Vagina (tissue), 2 donors: ENCODE results near the gene ASNSD1. TPM values are rescaled to one million over a fixed set of nuclear protein-coding genes. Genes with fewer than 3 reads are reported as not detected.
"Not testable (repeated sequence)": the region's sequence is repeated elsewhere in the genome, so short reads cannot be mapped to it uniquely, and the experiment has no call there.

Experiments
- DNase-seq, 2 donors: peaks; one replicate each; pipeline ENCODE4 v3.0.0-alpha.2; 2017; ENCODE audit errors: extremely low spot score in 2 of 2
- H3K27ac ChIP-seq: fragments of 200-600 bp; sonication (generic); one replicate; pipeline ENCODE4 v1.5.1; 2019
- H3K27me3 ChIP-seq: fragments of 200-600 bp; sonication (generic); one replicate; pipeline ENCODE4 v1.5.1; 2019
- H3K36me3 ChIP-seq, 2 donors: fragments of 200-600 bp; sonication (generic); one replicate each; pipeline ENCODE4 v1.5.1; 2017 to 2019
- H3K4me1 ChIP-seq: fragments of 200-600 bp; sonication (generic); one replicate; pipeline ENCODE4 v1.5.1; 2019
- H3K4me3 ChIP-seq, 2 donors: fragments of 200-600 bp; sonication (generic); 1 replicate in 1 of 2; 2 replicates in 1 of 2; pipeline ENCODE4 v1.5.1; 2016 to 2019
- H3K9me3 ChIP-seq: fragments of 200-600 bp; sonication (generic); one replicate; pipeline ENCODE4 v1.5.1; 2019
- POLR2A ChIP-seq, 2 donors: fragments of 450-650 bp; IDR thresholded peaks; one replicate each; pipeline ENCODE4 v1.6.1; 2017; ENCODE audit warnings: antibody characterized with exemption in 2 of 2, mild to moderate bottlenecking in 2 of 2, moderate library complexity in 2 of 2
- POLR2AphosphoS5 ChIP-seq, 2 donors: sonication (generic); formaldehyde crosslinking; IDR thresholded peaks; one replicate each; pipeline ENCODE4 v1.9.0; 2017; ENCODE audit warnings: antibody characterized with exemption in 2 of 2, mild to moderate bottlenecking in 2 of 2, low read depth in 1 of 2; ENCODE audit not compliant: insufficient read depth in 1 of 2
- intact Hi-C: fragments of 100-400 bp; cut with DNase I; formaldehyde crosslinking; loops from one replicate; pipeline ENCODE4 v1.15.1; 2023
- total RNA-seq: library from RNA; depleted of rRNA; stranded (reverse); fragments of >200 nt; gene quantifications from one replicate; pipeline ENCODE4 v1.2.3, GENCODE V29; 2016
- TF ChIP-seq, protein P1 (sequence below), 3 experiments: fragments of 450-650 bp in 2 of 3; fragments of 200-600 bp in 1 of 3; sonication (generic) in 1 of 3; IDR thresholded peaks; one replicate each; pipeline ENCODE4 v1.5.1; 2017 to 2019; ENCODE audit warnings: antibody characterized with exemption in 3 of 3, mild to moderate bottlenecking in 2 of 3, moderate library complexity in 2 of 3

The ASNSD1 gene
- total RNA-seq, 1 donor from 2014 or later, result 44.7 TPM

DNA sequence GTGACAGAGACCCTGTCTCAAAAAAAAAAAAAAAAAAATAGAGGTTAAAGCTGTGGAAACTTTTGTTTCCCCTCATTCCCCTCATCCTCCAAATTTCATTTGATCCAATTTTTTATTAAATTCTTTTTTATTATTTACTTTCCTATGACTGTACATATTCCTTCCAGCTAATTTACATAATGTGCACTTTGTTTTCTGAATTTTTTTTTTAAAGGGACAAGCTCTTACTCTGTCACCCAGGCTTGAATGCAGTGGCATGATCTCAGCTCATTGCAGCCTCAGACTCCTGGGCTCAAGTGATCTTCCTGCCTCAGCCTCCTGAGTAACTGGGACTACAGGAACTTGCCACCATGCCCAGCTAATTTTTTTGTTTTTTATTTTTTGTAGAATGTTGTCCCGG, 23.6 kb downstream of the ASNSD1 start:
- Histone ChIP-seq H3K27me3 (no peaks in the 10 kb centered on the region), H3K4me3 (no peak overlapping the region), H3K9me3 (no peaks in the 10 kb centered on the region), H3K36me3 (no peaks in the 10 kb centered on the region), H3K27ac (no peak overlapping the region), H3K4me1 (peaks cover 17% of the 10 kb centered on the region)
- DNase-seq, result no peak
- intact Hi-C loops, result no loop called here
- TF ChIP-seq POLR2AphosphoS5 (IDR thresholded peaks at IDR 0.05; ENCODE audit: insufficient read depth in 1 of 2, low read depth in 1 of 2) (no peak), POLR2A (IDR thresholded peaks at IDR 0.05) (no peak)
- TF ChIP-seq, protein P1, sequence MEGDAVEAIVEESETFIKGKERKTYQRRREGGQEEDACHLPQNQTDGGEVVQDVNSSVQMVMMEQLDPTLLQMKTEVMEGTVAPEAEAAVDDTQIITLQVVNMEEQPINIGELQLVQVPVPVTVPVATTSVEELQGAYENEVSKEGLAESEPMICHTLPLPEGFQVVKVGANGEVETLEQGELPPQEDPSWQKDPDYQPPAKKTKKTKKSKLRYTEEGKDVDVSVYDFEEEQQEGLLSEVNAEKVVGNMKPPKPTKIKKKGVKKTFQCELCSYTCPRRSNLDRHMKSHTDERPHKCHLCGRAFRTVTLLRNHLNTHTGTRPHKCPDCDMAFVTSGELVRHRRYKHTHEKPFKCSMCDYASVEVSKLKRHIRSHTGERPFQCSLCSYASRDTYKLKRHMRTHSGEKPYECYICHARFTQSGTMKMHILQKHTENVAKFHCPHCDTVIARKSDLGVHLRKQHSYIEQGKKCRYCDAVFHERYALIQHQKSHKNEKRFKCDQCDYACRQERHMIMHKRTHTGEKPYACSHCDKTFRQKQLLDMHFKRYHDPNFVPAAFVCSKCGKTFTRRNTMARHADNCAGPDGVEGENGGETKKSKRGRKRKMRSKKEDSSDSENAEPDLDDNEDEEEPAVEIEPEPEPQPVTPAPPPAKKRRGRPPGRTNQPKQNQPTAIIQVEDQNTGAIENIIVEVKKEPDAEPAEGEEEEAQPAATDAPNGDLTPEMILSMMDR (IDR thresholded peaks at IDR 0.05), result no peak

DNA sequence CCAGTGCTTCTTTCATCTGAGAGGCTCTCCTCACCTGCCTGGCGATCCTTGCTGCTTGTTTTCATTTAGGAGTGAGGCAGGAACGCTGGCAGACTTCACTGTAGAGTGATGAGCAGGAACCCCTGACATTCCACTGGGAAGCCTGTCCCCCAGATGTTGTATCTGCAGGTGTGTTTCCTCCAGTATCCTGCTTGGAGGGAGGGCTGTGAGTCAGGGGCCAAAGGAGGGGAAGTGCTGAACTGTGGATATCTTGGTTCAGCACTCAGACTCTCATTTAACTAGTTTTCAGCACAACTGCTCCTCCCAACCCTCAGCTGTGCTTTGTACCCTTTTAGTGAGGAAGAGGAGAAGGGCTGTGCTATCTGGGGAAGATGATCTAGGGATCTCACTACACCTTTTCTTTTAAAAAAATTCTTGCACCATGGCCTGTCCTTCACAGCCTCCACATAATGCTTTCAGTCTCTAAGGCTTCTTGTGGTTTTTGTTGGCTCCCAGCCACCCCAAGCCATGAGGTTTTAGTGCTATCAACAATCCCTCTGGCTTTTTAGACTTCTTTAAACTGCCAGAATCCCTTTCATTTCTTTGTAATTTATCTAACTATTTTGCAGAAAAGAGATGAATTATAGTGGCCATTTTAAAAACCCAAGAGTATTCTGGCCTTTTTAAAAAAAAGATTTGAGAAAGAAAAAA, 24.4 kb downstream of the ASNSD1 start:
- Histone ChIP-seq H3K27me3 (no peaks in the 10 kb centered on the region), H3K9me3 (no peaks in the 10 kb centered on the region), H3K4me3 (no peak overlapping the region), H3K4me1 (peaks cover 17% of the 10 kb centered on the region), H3K36me3 (no peaks in the 10 kb centered on the region), H3K27ac (no peak overlapping the region)
- no peak for TF ChIP-seq POLR2A (IDR thresholded peaks at IDR 0.05)
- TF ChIP-seq, protein P1 (IDR thresholded peaks at IDR 0.05), result no peak
- no peak for TF ChIP-seq POLR2AphosphoS5 (IDR thresholded peaks at IDR 0.05; ENCODE audit: insufficient read depth in 1 of 2, low read depth in 1 of 2)
- intact Hi-C loops, result no loop called here
- DNase-seq, result no peak

DNA sequence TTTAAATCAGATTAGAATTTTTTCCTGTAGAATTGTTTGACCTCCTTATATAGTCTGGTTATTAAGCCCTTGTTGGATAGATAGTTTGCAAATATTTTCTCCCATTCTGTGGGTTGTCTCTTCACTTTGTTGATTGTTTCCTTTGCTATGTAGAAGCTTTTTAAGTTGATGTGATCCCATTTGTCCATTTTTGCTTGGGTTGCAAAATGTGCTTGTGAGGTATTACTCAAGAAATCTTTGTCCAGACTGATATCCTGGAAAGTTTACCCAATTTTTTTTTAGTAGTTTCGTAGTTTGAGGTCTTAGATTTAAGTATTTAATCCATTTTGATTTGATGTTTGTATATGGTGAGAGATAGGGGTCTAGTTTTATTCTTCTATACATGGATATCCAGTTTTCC, 26.5 kb downstream of the ASNSD1 start:
- intact Hi-C loops, H3K36me3 ChIP-seq, DNase-seq, H3K9me3 ChIP-seq, H3K4me3 ChIP-seq, H3K27ac ChIP-seq, H3K27me3 ChIP-seq: not testable (repeated sequence)
- peaks cover 12% of the 10 kb centered on the region for H3K4me1 ChIP-seq

GRCh38 chr2:189696223-189696622, 35.0 kb downstream of the ASNSD1 start:
- TF ChIP-seq POLR2A (IDR thresholded peaks at IDR 0.05) (no peak), POLR2AphosphoS5 (IDR thresholded peaks at IDR 0.05; ENCODE audit: insufficient read depth in 1 of 2, low read depth in 1 of 2) (no peak)
- TF ChIP-seq, protein P1 (IDR thresholded peaks at IDR 0.05), result no peak
- Histone ChIP-seq H3K27me3 (no peaks in the 10 kb centered on the region), H3K27ac (no peak overlapping the region), H3K4me1 (no peaks in the 10 kb centered on the region), H3K9me3 (no peaks in the 10 kb centered on the region), H3K36me3 (peaks cover 0 to 4% of the 10 kb centered on the region in 2 donors), H3K4me3 (no peak overlapping the region)
- intact Hi-C loops, result loop anchor here (5.0 kb wide), 1 partner anchor 34 kb away; the partner anchor contains the start of gene ASNSD1
- no peak for DNase-seq

- peak in 1 of 2 donors; percentile 19 for TF ChIP-seq POLR2AphosphoS5 (IDR thresholded peaks at IDR 0.05; ENCODE audit: insufficient read depth in 1 of 2, low read depth in 1 of 2)
- TF ChIP-seq, protein P1 (IDR thresholded peaks at IDR 0.05), result peak; percentile 19 to 52 (median 37)
- TF ChIP-seq POLR2A (IDR thresholded peaks at IDR 0.05), result no peak
- H3K4me1 ChIP-seq, result no peaks in the 10 kb centered on the region
- no peak for DNase-seq
- intact Hi-C loops, result loop anchor here (5.0 kb wide), 1 partner anchor 36 kb away; the partner anchor contains the start of gene ASNSD1
- H3K27me3 ChIP-seq, result no peaks in the 10 kb centered on the region
- H3K9me3 ChIP-seq, result no peaks in the 10 kb centered on the region
- no peaks in the 10 kb centered on the region for H3K36me3 ChIP-seq
- no peak overlapping the region for H3K4me3 ChIP-seq
- no peak overlapping the region for H3K27ac ChIP-seq
Measured at GRCh38 chr2:189698020-189698887, 37.0 kb downstream of the ASNSD1 start.
